Right lobe of liver (tissue), 4 donors: Measurements from ENCODE around the gene DOP1A.

Experiments used
- CTCF ChIP-seq, 4 donors: fragments of 200-600 bp in 3 of 4; fragments of 450-650 bp in 1 of 4; IDR thresholded peaks; one replicate each; pipeline versions ENCODE4 v1.5.1 to v1.8.0; 2016 to 2022; ENCODE audit warnings: antibody characterized with exemption in 4 of 4, mild to moderate bottlenecking in 2 of 4
- POLR2A ChIP-seq: fragments of 450-650 bp; IDR thresholded peaks from one replicate; pipeline ENCODE4 v1.6.1; 2017; ENCODE audit warnings: antibody characterized with exemption, mild to moderate bottlenecking
- donor health status: DM: no; HTN: no; CAD: no.
- donor health status: DM: no; HTN: no; CAD: no.
- donor health status: DM: no; HTN: yes; CAD: no.

DNA sequence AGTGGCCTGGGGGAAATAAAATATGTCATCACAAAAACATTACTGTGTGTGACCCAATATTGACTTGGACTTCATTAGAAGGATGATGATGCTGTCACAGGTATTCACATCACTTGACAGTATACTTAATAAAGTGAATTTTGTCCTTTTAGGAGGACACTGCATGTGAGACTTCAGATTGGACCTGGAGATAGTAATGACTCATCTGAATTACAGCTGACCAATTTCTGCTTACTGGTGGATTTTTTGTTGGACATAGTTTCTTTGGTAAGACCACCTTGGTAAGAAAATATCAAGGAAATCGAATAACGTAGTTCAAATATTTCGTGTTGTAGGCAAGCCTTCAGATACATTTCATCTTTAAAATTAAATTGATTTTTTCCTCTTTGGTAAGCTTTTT, 57.1 kb downstream of the DOP1A start:
- no peak for TF ChIP-seq POLR2A
- no peak for TF ChIP-seq CTCF (IDR thresholded peaks at IDR 0.05)
